Loucy (cell line): ENCODE data around the gene AKAP13.

Source experiments
- H2AFZ ChIP-seq: fragments of 200-600 bp; sonication (generic); 2 replicates; pipeline ENCODE4 v1.6.0; 2016; ENCODE audit warnings: antibody characterized with exemption, mild to moderate bottlenecking, low read length, moderate library complexity
- H3F3A ChIP-seq: fragments of 200-600 bp; 2 replicates; pipeline ENCODE4 v1.6.0; 2016; ENCODE audit warnings: antibody characterized with exemption, low read depth, mild to moderate bottlenecking
- H3K27me3 ChIP-seq: fragments of 200-600 bp; sonication (generic); 2 replicates; pipeline ENCODE4 v1.6.1; 2014; ENCODE audit warnings: low read length, mild to moderate bottlenecking; ENCODE audit not compliant: insufficient read depth, poor library complexity, severe bottlenecking
- H3K36me3 ChIP-seq: fragments of 200-600 bp; sonication (generic); 2 replicates; pipeline ENCODE4 v1.6.1; 2016; ENCODE audit warnings: low read length; ENCODE audit not compliant: insufficient read depth
- H3K4me1 ChIP-seq: fragments of 200-600 bp; sonication (generic); 2 replicates; pipeline ENCODE4 v1.5.1; 2014; ENCODE audit warnings: low read length, mild to moderate bottlenecking; ENCODE audit not compliant: insufficient read depth, poor library complexity, severe bottlenecking
- H3K4me2 ChIP-seq: fragments of 200-600 bp; sonication (generic); 2 replicates; pipeline ENCODE4 v1.6.0; 2014; ENCODE audit warnings: antibody characterized with exemption, low read length, low read depth, mild to moderate bottlenecking; ENCODE audit not compliant: poor library complexity, severe bottlenecking
- H3K4me3 ChIP-seq: fragments of 200-600 bp; sonication (generic); 2 replicates; pipeline ENCODE4 v1.5.1; 2014; ENCODE audit warnings: low read length, mild to moderate bottlenecking, mixed read lengths; ENCODE audit not compliant: poor library complexity, severe bottlenecking
- H3K79me2 ChIP-seq: fragments of 200-600 bp; sonication (generic); 2 replicates; pipeline ENCODE4 v1.6.1; 2014; ENCODE audit warnings: low read length; ENCODE audit not compliant: insufficient read depth
- H3K9ac ChIP-seq: fragments of 200-600 bp; sonication (generic); 2 replicates; pipeline ENCODE4 v1.6.0; 2014; ENCODE audit warnings: mild to moderate bottlenecking, low read depth, low read length, moderate library complexity; ENCODE audit not compliant: poor library complexity, severe bottlenecking
- H3K9me2 ChIP-seq: fragments of 200-600 bp; sonication (generic); replicated peaks from 2 replicates; pipeline ENCODE4 v1.6.1; 2016; ENCODE audit warnings: low read depth, low read length, mixed read lengths
- H3K9me3 ChIP-seq: fragments of 200-600 bp; sonication (generic); 2 replicates; pipeline ENCODE4 v1.6.1; 2014; ENCODE audit warnings: mild to moderate bottlenecking, antibody characterized with exemption, low read length, low read depth; ENCODE audit not compliant: insufficient read depth
- H4K20me1 ChIP-seq: fragments of 200-600 bp; sonication (generic); 2 replicates; pipeline ENCODE4 v1.6.0; 2014; ENCODE audit warnings: antibody characterized with exemption, low read length, mild to moderate bottlenecking; ENCODE audit not compliant: insufficient read depth, poor library complexity, severe bottlenecking
- CTCF ChIP-seq: fragments of 200-600 bp; sonication (generic); conservative IDR thresholded peaks from 2 replicates; pipeline ENCODE4 v1.5.1; 2014; ENCODE audit warnings: mild to moderate bottlenecking, antibody characterized with exemption, low read length
- EZH2phosphoT487 ChIP-seq: fragments of 200-600 bp; IDR thresholded peaks from 2 replicates; pipeline ENCODE4 v1.6.1; 2018; ENCODE audit warnings: antibody characterized with exemption, mild to moderate bottlenecking, moderate library complexity, borderline replicate concordance

AKAP13 gene

DNA sequence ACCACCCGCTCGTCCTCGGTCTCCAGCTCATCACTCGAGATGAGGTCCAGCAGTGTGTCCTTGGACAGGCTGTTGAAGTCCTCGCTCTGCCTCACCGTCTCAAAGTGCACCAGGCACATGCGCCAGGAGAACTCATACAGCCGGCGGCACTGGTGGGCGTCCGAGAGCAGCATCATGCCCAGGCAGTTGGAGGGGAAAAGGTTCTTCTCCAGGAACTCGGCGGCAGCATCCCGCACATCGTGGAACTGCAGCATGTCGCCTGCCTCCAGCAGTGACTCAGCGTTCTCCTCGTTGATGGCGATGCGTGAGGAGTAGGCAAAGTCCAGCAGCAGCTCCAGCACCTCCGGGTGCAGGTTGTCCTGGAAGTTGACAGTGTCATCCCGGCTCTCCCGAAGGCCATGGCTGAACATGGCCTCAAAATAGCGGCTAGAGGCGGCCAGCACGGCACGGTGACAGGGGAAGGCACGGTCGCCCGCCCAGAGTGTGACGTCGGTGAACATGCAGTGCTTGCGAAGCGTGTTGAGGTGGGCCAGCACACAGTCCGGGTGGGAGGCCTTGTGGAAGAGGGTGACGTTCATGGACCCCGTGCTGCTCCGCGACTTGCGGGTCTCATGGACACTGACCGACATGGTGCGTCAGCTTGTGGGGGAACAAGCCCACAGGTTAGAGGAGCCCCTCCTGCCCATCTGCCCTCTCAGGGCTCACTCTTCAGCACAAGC, 388.9 kb downstream of the AKAP13 start:
- no peaks in the 10 kb centered on the region for H3K9me2 ChIP-seq
- H3K9me3 ChIP-seq = no peaks in the 10 kb centered on the region
- H3K4me3 ChIP-seq = no peak overlapping the region
- peaks cover 2% of the 10 kb centered on the region; the same call in 1 of the 2 replicates for H3K79me2 ChIP-seq
- H2AFZ ChIP-seq = no peak overlapping the region
- no peaks in the 10 kb centered on the region for H4K20me1 ChIP-seq
- H3K36me3 ChIP-seq = no peaks in the 10 kb centered on the region; the same call in 1 of the 2 replicates
- H3K4me2 ChIP-seq = no peak overlapping the region
- H3K27me3 ChIP-seq = no peaks in the 10 kb centered on the region
- H3K9ac ChIP-seq = no peak overlapping the region
- TF ChIP-seq EZH2phosphoT487 (no peak), CTCF (no peak)
- no peaks in the 10 kb centered on the region for H3K4me1 ChIP-seq
- no peaks in the 10 kb centered on the region for H3F3A ChIP-seq

DNA sequence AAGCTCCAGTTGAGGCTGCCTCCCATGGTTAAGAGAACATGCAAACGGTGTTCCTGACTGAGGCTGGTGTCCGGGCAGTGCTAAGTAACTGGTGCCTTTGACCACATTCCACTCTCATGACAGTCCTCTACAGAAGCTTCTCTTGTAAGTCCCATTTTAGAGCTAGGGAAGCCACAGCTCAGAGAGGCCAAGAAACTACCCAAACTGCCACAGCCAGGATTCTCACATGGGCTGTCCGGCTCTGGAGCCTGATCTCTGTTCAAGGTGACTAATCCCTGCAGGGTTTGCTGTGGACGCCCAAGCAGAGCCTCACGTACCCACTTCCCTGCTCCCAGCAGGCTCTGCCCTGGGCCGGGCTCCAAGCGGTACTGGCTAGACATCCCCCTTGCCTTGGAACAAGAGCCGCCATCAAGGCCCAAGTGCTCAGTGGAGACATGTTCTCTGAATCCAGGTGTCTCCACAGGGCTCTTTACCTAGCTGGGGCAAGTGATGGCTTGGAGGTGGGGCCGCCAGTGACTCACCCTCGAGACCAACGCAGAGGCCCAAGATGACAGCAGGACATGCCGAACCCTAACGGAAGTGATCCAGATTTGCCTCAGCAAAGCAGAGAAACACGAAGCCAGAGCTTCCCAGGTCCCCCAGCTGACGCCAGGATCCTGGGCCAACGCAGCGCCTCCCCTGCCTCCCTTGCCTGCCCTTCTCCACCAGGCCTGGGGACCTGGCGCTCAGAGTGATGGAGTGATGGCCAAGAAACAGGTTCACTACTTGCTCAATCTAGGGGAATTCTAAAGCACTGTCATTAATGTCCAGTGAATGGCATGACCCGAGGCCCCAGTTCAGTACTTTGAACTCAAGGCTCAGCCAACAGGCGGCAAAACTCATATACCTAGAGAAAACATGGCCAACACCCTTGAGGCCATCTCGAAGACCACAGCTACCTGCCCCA, 390.0 kb downstream of the AKAP13 start:
- H3K9me2 ChIP-seq = no peaks in the 10 kb centered on the region
- H3K4me1 ChIP-seq = no peaks in the 10 kb centered on the region
- no peak overlapping the region for H2AFZ ChIP-seq
- H3K36me3 ChIP-seq = no peaks in the 10 kb centered on the region; the same call in 1 of the 2 replicates
- TF ChIP-seq EZH2phosphoT487 (no peak), CTCF (no peak)
- H3F3A ChIP-seq = no peaks in the 10 kb centered on the region
- no peaks in the 10 kb centered on the region for H3K27me3 ChIP-seq
- H3K4me3 ChIP-seq = no peak overlapping the region
- no peak overlapping the region for H3K9ac ChIP-seq
- no peaks in the 10 kb centered on the region for H4K20me1 ChIP-seq
- H3K9me3 ChIP-seq = no peaks in the 10 kb centered on the region
- H3K4me2 ChIP-seq = no peak overlapping the region
- H3K79me2 ChIP-seq = peaks cover 2% of the 10 kb centered on the region; the same call in 1 of the 2 replicates

DNA sequence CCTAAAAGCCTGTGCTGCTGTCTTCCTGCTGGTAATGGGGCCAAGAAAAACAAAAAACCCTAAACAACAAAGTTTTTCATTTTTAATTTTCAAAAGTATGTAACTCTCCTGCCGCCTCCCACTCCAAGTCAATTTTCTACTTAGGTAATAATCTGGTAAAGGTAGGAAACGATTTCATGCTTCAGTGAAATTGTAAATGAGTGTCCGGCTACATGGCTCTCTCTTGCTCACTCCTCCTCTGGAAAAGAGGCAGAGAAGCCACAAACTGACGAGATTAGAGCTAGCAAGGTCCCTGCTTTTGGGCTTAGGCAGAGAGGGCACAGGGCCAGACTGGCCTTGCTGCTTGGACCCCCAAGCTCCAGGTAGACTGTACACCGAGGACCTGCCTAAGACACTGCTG, 390.9 kb downstream of the AKAP13 start:
- TF ChIP-seq CTCF (no peak), EZH2phosphoT487 (no peak)
- H3K4me3 ChIP-seq = no peak overlapping the region
- no peaks in the 10 kb centered on the region for H3K27me3 ChIP-seq
- no peaks in the 10 kb centered on the region for H3K9me2 ChIP-seq
- peaks cover 2% of the 10 kb centered on the region; the same call in 1 of the 2 replicates for H3K79me2 ChIP-seq
- H3K9me3 ChIP-seq = no peaks in the 10 kb centered on the region
- no peak overlapping the region for H2AFZ ChIP-seq
- no peaks in the 10 kb centered on the region for H4K20me1 ChIP-seq
- no peak overlapping the region for H3K4me2 ChIP-seq
- H3K9ac ChIP-seq = no peak overlapping the region
- H3K36me3 ChIP-seq = no peaks in the 10 kb centered on the region; the same call in 1 of the 2 replicates
- no peaks in the 10 kb centered on the region for H3K4me1 ChIP-seq
- no peaks in the 10 kb centered on the region for H3F3A ChIP-seq
